GM12864 (cell line): Measurements from ENCODE around the gene SPATA6.

Experiments
- DNase-seq: peaks from one replicate; pipeline ENCODE4 v3.0.0-alpha.2; 2011; ENCODE audit warnings: low read depth
- H3K4me3 ChIP-seq: 2 replicates; pipeline ENCODE4 v1.5.1; 2011; ENCODE audit warnings: mild to moderate bottlenecking, low read depth, low read length, control low read depth
- CTCF ChIP-seq: IDR thresholded peaks from 2 replicates; pipeline ENCODE4 v1.5.1; 2011; ENCODE audit warnings: low read depth, mild to moderate bottlenecking, moderate library complexity, low read length, control low read depth, inconsistent platforms; ENCODE audit errors: missing control alignments

Gene SPATA6

GRCh38 chr1:48422009-48422408 is 50.0 kb downstream of the SPATA6 start:
- H3K4me3 ChIP-seq = no peak overlapping the region
- no peak for TF ChIP-seq CTCF
- no peak for DNase-seq

DNA sequence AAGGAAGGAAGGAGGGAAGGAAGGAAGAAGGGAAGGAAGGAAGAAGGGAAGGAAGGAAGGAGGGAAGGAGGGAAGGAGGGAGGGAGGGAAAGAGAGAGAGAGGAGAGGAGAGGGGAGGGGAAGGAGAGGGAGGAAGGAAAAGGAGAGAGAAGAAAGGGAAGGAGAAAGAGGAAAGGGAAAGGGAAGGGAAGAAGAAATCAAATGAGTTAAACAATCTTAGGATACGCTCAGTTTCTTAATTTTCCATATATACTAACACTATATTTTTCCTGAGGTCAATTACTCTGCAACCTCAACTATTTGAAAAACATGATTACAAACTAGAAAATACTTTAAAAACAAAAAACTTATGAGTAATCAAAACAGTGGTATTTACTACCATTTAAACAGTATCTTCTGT is 53.3 kb downstream of the SPATA6 start:
- no peak for DNase-seq
- TF ChIP-seq CTCF = no peak
- H3K4me3 ChIP-seq = no peak overlapping the region

DNA sequence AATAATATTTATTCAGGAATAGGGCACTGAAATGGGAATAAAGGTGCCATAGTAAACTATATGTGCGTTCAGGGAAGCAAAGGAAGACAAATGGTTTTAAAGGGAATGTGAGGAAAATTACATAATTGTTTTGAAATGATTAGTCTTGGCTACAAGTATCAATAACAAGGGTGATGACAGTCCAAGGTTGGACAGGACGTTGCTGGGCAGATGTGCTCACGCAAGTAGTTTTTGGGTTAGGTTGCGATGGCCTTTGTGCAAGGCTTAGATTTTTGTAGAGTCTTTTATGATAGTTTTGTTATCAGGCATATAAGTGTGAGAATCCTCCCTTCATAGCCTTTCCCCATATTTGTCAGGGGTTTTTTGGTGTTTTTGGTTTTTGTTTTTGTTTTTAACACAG is 57.0 kb downstream of the SPATA6 start:
- no peak for TF ChIP-seq CTCF
- no peak for DNase-seq
- H3K4me3 ChIP-seq = no peak overlapping the region

DNA sequence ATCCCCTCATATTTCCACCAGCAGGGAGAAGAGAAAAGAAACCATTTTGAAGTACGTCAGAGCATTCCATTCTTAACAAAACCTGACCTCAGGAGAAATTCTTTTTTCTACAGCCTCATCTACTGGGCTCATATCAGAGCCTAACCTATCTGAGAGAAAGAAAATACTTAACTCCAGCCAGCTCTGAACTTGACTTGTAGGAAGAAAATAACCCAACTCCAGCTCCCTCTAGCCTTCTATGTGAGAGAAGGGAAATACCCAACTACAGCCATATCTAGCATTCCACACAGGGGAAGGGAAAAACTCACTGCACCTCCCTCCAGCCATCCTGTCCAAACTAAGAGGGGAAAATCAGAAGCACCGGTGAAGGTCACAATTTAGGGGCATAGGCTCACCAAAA is 57.7 kb downstream of the SPATA6 start:
- no peak for DNase-seq
- H3K4me3 ChIP-seq = no peak overlapping the region
- TF ChIP-seq CTCF = no peak

DNA sequence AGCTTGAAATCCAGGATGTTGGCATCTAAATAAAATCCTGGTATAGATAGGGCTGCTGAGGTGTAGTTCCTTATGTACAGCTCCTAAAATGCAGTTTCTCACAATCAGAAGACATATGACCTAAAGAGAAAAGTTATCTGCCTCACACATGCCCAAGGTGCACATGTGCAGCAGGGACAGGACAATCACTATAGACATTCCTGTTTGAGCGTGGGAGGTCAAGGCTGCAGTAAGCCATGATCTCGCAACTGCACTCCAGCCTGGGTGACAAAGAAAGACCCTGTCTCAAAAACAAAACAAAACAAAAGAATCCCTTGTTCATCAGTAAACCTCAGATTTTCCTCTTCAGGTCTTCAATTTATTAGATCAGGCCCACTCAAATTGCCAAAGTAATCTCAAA is 66.1 kb downstream of the SPATA6 start:
- no peak overlapping the region for H3K4me3 ChIP-seq
- no peak for TF ChIP-seq CTCF
- no peak for DNase-seq

DNA sequence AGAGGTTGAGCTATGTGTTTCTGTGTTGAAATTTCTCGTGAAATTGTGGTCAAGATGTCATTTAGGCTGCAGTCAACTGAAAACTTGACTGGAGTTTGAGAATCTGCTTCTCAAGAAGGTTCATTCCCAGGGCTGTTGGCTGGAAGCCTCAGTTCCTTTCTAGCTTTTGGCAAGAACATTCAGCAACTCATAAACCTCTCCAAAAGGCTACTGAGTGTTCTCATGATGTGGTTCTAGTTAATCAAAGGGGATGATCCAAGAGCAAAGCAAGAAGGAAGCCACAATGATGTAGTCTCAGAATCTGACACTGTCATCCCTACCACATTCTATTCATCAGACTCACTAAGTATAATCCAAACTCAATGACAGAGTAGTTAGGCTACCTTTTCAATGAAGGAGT is 66.6 kb downstream of the SPATA6 start:
- no peak for TF ChIP-seq CTCF
- H3K4me3 ChIP-seq = no peak overlapping the region
- DNase-seq = no peak

DNA sequence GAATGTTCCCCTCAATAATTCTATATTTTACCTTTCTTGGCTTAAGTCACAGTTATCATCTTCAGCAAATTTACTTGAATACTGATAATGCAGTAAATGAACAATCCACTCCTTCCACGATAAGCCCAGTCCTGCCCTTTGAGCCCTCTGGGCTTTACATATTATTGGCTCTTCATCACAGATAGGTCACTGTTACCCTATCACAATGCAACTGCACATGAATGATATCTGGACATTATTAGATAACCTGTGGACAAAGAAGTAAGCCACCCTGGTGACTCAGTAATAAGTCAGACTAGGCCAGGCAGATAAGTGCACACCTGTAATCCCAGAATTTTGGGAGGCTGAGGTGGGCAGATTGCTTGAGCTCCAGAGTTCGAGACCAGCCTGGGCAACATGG is 69.4 kb downstream of the SPATA6 start:
- no peak overlapping the region for H3K4me3 ChIP-seq
- no peak for TF ChIP-seq CTCF
- no peak for DNase-seq
